ENCODE results near the gene PLPP2.
"Not testable (repeated sequence)": the region's sequence is repeated elsewhere in the genome, so short reads cannot be mapped to it uniquely, and the experiment has no call there.

The PLPP2 gene

GRCh38 chr19:262125-262524 is 29.1 kb downstream of the PLPP2 start:
- no peak for DNase-seq

GRCh38 chr19:256804-257203 is 34.4 kb downstream of the PLPP2 start:
- not testable (repeated sequence) for DNase-seq

GRCh38 chr19:252421-253186 is 38.6 kb downstream of the PLPP2 start:
- not testable (repeated sequence) for DNase-seq

GRCh38 chr19:246551-246950 is 44.7 kb downstream of the PLPP2 start:
- no peak for DNase-seq

- DNase-seq: not testable (repeated sequence)
These were observed 45.3 kb downstream of the PLPP2 start for GRCh38 chr19:245900-246299.

GRCh38 chr19:245457-245856 is 45.7 kb downstream of the PLPP2 start:
- DNase-seq: no peak

Measured in stimulated activated CD4-positive, alpha-beta T cell treated with anti-CD3 and anti-CD28 coated beads, Interleukin-4, amount 100 ng/mL, for 4 hours (primary cell).